ENCODE results near the gene PIK3C2A. TPM values are rescaled to one million over a fixed set of nuclear protein-coding genes. Genes with fewer than 3 reads are reported as not detected.
A peak's percentile ranks its signal among the peaks of the same experiment; 100 is the strongest.

Gene PIK3C2A
- total RNA-seq, 1 donor from 2014 or later = 96.8 TPM

GRCh38 chr11:17173332-17173731 is 34.5 kb downstream of the PIK3C2A start:
- peaks cover 25% of the 10 kb centered on the region for H3K4me1 ChIP-seq
- DNase-seq (no peak), ATAC-seq (no peak)
- H3K27ac ChIP-seq = no peak overlapping the region
- TF ChIP-seq CTCF (IDR thresholded peaks at IDR 0.05) = no peak
- no peak overlapping the region for H3K4me3 ChIP-seq
- no peaks in the 10 kb centered on the region for H3K9me3 ChIP-seq
- H3K36me3 ChIP-seq = peaks cover 9% of the 10 kb centered on the region
- no peaks in the 10 kb centered on the region for H3K27me3 ChIP-seq
- intact Hi-C loops (cut with DNase I) = no loop called here

DNA sequence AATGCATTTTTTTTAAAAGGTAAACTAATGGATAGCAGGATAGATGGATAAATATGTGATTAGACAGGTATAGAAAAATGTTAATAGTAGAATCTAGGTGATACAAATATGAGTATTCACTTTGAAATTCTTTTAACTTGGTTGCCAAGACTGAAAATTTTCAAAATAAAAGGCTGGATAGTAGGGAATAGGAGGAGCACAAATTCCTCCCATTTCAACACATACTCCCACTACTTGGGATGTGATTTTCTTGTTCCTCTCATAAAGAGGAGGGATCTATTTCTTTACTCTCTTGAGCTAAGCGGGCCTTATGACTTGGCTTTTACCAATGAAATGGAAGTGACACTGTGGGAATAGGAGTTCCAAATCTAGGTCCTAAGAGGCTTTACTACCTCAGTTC is 35.9 kb downstream of the PIK3C2A start:
- no peak overlapping the region for H3K27ac ChIP-seq
- no peak for TF ChIP-seq CTCF (IDR thresholded peaks at IDR 0.05)
- intact Hi-C loops (cut with DNase I) = no loop called here
- no peak for ATAC-seq
- H3K9me3 ChIP-seq = no peaks in the 10 kb centered on the region
- H3K4me3 ChIP-seq = no peak overlapping the region
- H3K27me3 ChIP-seq = no peaks in the 10 kb centered on the region
- peaks cover 25% of the 10 kb centered on the region for H3K4me1 ChIP-seq
- H3K36me3 ChIP-seq = peaks cover 23% of the 10 kb centered on the region
- DNase-seq = no peak

DNA sequence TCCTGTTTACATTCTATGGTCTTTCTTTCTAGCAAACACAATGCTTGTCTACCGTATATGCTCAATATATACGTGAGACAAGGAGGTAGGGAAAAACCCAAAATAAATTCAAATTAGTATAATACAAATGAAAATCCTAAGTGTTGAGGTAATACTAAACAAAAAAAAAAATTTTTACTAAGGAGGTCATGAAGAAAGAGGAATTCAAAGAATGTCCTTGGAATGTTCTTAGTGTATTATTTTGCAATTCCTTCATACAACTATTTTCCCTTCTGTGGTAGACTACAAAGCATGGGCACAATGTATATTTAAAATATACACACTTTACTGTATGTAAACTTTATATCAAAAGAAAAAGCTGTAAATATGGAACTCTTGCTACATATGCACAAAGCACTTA is 36.4 kb downstream of the PIK3C2A start:
- Histone ChIP-seq H3K4me1 (peaks cover 25% of the 10 kb centered on the region), H3K9me3 (no peaks in the 10 kb centered on the region), H3K27me3 (no peaks in the 10 kb centered on the region), H3K36me3 (peaks cover 23% of the 10 kb centered on the region), H3K27ac (peak overlapping the region; percentile 44), H3K4me3 (no peak overlapping the region)
- intact Hi-C loops (cut with DNase I) = no loop called here
- no peak for DNase-seq
- no peak for TF ChIP-seq CTCF (IDR thresholded peaks at IDR 0.05)
- ATAC-seq = no peak

- ATAC-seq = no peak
- intact Hi-C loops (cut with DNase I) = no loop called here
- no peaks in the 10 kb centered on the region for H3K27me3 ChIP-seq
- no peak for DNase-seq
- H3K27ac ChIP-seq = no peak overlapping the region
- TF ChIP-seq CTCF (IDR thresholded peaks at IDR 0.05) = no peak
- no peaks in the 10 kb centered on the region for H3K9me3 ChIP-seq
- peaks cover 33% of the 10 kb centered on the region for H3K4me1 ChIP-seq
- H3K4me3 ChIP-seq = no peak overlapping the region
- peaks cover 23% of the 10 kb centered on the region for H3K36me3 ChIP-seq
Observed at GRCh38 chr11:17169876-17170275, 37.9 kb downstream of the PIK3C2A start.

- no peak overlapping the region for H3K4me3 ChIP-seq
- H3K27ac ChIP-seq = peak overlapping the region; percentile 4
- peaks cover 23% of the 10 kb centered on the region for H3K36me3 ChIP-seq
- ATAC-seq = no peak
- no peaks in the 10 kb centered on the region for H3K9me3 ChIP-seq
- no peak for DNase-seq
- no peak for TF ChIP-seq CTCF (IDR thresholded peaks at IDR 0.05)
- no peaks in the 10 kb centered on the region for H3K27me3 ChIP-seq
- peaks cover 63% of the 10 kb centered on the region for H3K4me1 ChIP-seq
- intact Hi-C loops (cut with DNase I) = no loop called here
Observed at GRCh38 chr11:17165247-17165890, 42.4 kb downstream of the PIK3C2A start.
